K562 (cell line): ENCODE results near the gene SHISAL1. TPM values are rescaled to one million over a fixed set of nuclear protein-coding genes. Genes with fewer than 3 reads are reported as not detected.

Experiments
- ATAC-seq: fragments of 200-7000 bp; cut with Tn5 transposase; 3 replicates; pipeline ENCODE4 v1.9.1; 2020; ENCODE audit warnings: moderate library complexity
- BruUV-seq: library from RNA; stranded (reverse); fragments of 400-500 nt; replicated peaks from 2 replicates; lab custom pipeline; 2021; lab: Mats Ljungman, UMichigan
- CTCF ChIA-PET: fragments of 300-600 bp; formaldehyde crosslinking; extraction: SDS; loops from one replicate; lab custom pipeline; 2021; ENCODE audit warnings: low intra/inter-chr PET ratio; lab: Yijun Ruan, JAX
- POLR2A ChIA-PET: fragments of 300-600, 350-650 bp; sonication (Branson Sonifier 250); formaldehyde crosslinking; extraction: SDS; loops from one replicate; lab custom pipeline; 2021; ENCODE audit warnings: antibody characterized with exemption, inconsistent platforms; lab: Yijun Ruan, JAX
- DNase-seq, 4 experiments: peaks; one replicate each; pipeline versions ENCODE4 v3.0.0 to v3.0.0-alpha.2; 2011 to 2018; ENCODE audit warnings: low spot score in 3 of 4, mixed read lengths in 3 of 4; ENCODE audit errors: extremely low read depth in 1 of 4
- FAIRE-seq: peaks from 2 replicates; lab custom pipeline; 2011; peaks lifted over from hg19 to GRCh38; lab: Jason Lieb, UNC
- H2AFZ ChIP-seq: 2 replicates; pipeline ENCODE4 v1.6.0; 2011; ENCODE audit warnings: low read depth, low read length, control low read depth, inconsistent platforms
- H3K27ac ChIP-seq: fragments of 200-600 bp; 3 replicates; pipeline ENCODE4 v1.8.0; 2011; ENCODE audit warnings: low read depth, mild to moderate bottlenecking, control low read depth, inconsistent platforms, low read length, moderate library complexity, mixed read lengths; ENCODE audit errors: extremely low read depth
- H3K27me3 ChIP-seq, 2 experiments: fragments of 300-600 bp in 1 of 2; 2 replicates in 1 of 2; 3 replicates in 1 of 2; pipeline versions ENCODE4 v1.6.0 to v1.8.0; 2011; ENCODE audit warnings: inconsistent platforms in 2 of 2, low read length in 2 of 2, mild to moderate bottlenecking in 1 of 2, mixed read lengths in 1 of 2, moderate library complexity in 1 of 2; ENCODE audit not compliant: control insufficient read depth in 2 of 2, insufficient read depth in 2 of 2
- H3K36me3 ChIP-seq: fragments of 300-600 bp; 3 replicates; pipeline ENCODE4 v1.8.0; 2011; ENCODE audit warnings: mild to moderate bottlenecking, low read length, inconsistent platforms; ENCODE audit not compliant: control insufficient read depth, insufficient read depth
- H3K4me1 ChIP-seq, 2 experiments: fragments of 200-600 bp in 1 of 2; replicated peaks in 1 of 2; 2 replicates in 1 of 2; 3 replicates in 1 of 2; pipeline versions ENCODE4 v1.5.1 to v1.8.0; 2011; ENCODE audit warnings: inconsistent platforms in 2 of 2, low read length in 2 of 2, mild to moderate bottlenecking in 1 of 2, mixed read lengths in 1 of 2, moderate library complexity in 1 of 2; ENCODE audit not compliant: control insufficient read depth in 2 of 2, insufficient read depth in 2 of 2
- H3K4me2 ChIP-seq: 2 replicates; pipeline ENCODE4 v1.6.1; 2011; ENCODE audit warnings: low read length, control low read depth, inconsistent platforms, mixed read lengths; ENCODE audit not compliant: insufficient read depth
- H3K4me3 ChIP-seq: fragments of 200-600 bp; sonication (generic), shearing (Covaris generic); 2 replicates; pipeline ENCODE4 v1.5.1; 2016; ENCODE audit warnings: control low read depth, inconsistent platforms
- H3K79me2 ChIP-seq: fragments of 200-600 bp; 3 replicates; pipeline ENCODE4 v1.8.0; 2011; ENCODE audit warnings: low read length, inconsistent platforms; ENCODE audit not compliant: control insufficient read depth, insufficient read depth
- H3K9ac ChIP-seq, 2 experiments: 2 replicates each; pipeline versions ENCODE4 v1.6.0 to v1.6.1; 2011; ENCODE audit warnings: low read depth in 2 of 2, low read length in 2 of 2, control low read depth in 1 of 2, inconsistent platforms in 1 of 2, mild to moderate bottlenecking in 1 of 2, mixed read lengths in 1 of 2; ENCODE audit not compliant: insufficient read depth in 1 of 2
- H3K9me1 ChIP-seq: one replicate; pipeline ENCODE4 v1.6.0; 2011; ENCODE audit warnings: inconsistent platforms, mild to moderate bottlenecking, low read length, moderate library complexity; ENCODE audit not compliant: control insufficient read depth, insufficient read depth
- H3K9me3 ChIP-seq: replicated peaks from 2 replicates; pipeline ENCODE4 v1.5.1; 2011; ENCODE audit warnings: low read depth, low read length, inconsistent platforms; ENCODE audit not compliant: control insufficient read depth, insufficient read depth
- H4K20me1 ChIP-seq: replicated peaks from 2 replicates; pipeline ENCODE4 v1.6.1; 2011; ENCODE audit warnings: low read length, inconsistent platforms, mixed read lengths; ENCODE audit not compliant: control insufficient read depth, insufficient read depth
- COPS2 ChIP-seq: fragments of 450-650 bp; conservative IDR thresholded peaks from 2 replicates; pipeline ENCODE4 v1.6.1; 2016; ENCODE audit warnings: mild to moderate bottlenecking, moderate library complexity
- FOXO4 ChIP-seq: fragments of 450-650 bp; formaldehyde crosslinking; IDR thresholded peaks from 2 replicates; pipeline ENCODE4 v1.4.0; 2020; ENCODE audit warnings: mild to moderate bottlenecking, moderate library complexity
- MAFK ChIP-seq: IDR thresholded peaks from 2 replicates; pipeline ENCODE4 v1.6.1; 2011; ENCODE audit warnings: low read length, improper control_type of control experiment
- MYBL2 ChIP-seq, 2 experiments: fragments of 450-650 bp in 1 of 2; sonication (generic) in 1 of 2; formaldehyde crosslinking in 1 of 2; IDR thresholded peaks; 2 replicates each; pipeline versions ENCODE4 v1.6.1 to v1.8.1; 2017 to 2022; ENCODE audit warnings: borderline replicate concordance in 1 of 2, inconsistent platforms in 1 of 2, low read depth in 1 of 2, mild to moderate bottlenecking in 1 of 2, missing genetic modification reagents in 1 of 2, moderate library complexity in 1 of 2
- NCOA6 ChIP-seq: fragments of 450-650 bp; IDR thresholded peaks from 2 replicates; pipeline ENCODE4 v1.6.1; 2017; ENCODE audit warnings: mild to moderate bottlenecking
- NRF1 ChIP-seq, 2 experiments: fragments of 450-650 bp; IDR thresholded peaks in 1 of 2; conservative IDR thresholded peaks in 1 of 2; 2 replicates each; pipeline ENCODE4 v1.6.1; 2014; ENCODE audit warnings: mild to moderate bottlenecking in 2 of 2
- PHTF2 ChIP-seq: fragments of 250-450 bp; sonication (Bioruptor Pico); IDR thresholded peaks from 2 replicates; pipeline ENCODE4 v1.5.0; 2021; ENCODE audit warnings: mild to moderate bottlenecking
- PURB ChIP-seq: sonication (generic); formaldehyde crosslinking; IDR thresholded peaks from 2 replicates; pipeline ENCODE4 v1.9.0; 2021; ENCODE audit warnings: low read depth, mild to moderate bottlenecking, missing genetic modification reagents
- RCOR1 ChIP-seq, 2 experiments: IDR thresholded peaks; 2 replicates each; pipeline ENCODE4 v1.6.1; 2012; ENCODE audit warnings: low read depth in 2 of 2, low read length in 2 of 2, borderline replicate concordance in 1 of 2, improper control_type of control experiment in 1 of 2
- REST ChIP-seq, 2 experiments: fragments of 450-650 bp; formaldehyde crosslinking in 1 of 2; IDR thresholded peaks; 2 replicates each; pipeline versions ENCODE4 v1.4.0 to v1.6.1; 2014 to 2020; ENCODE audit warnings: mild to moderate bottlenecking in 2 of 2, borderline replicate concordance in 1 of 2, low read depth in 1 of 2
- RFX7 ChIP-seq: fragments of 250-450 bp; sonication (Bioruptor Pico); IDR thresholded peaks from 2 replicates; pipeline ENCODE4 v1.5.1; 2021; ENCODE audit warnings: mild to moderate bottlenecking
- SETDB1 ChIP-seq: IDR thresholded peaks from one replicate; pipeline ENCODE4 v1.6.1; 2012; ENCODE audit warnings: low read length, control low read depth, inconsistent platforms
- TBP ChIP-seq: optimal IDR thresholded peaks from 2 replicates; pipeline ENCODE3; 2011; ENCODE audit warnings: low read depth, low read length, improper control_type of control experiment
- YBX1 ChIP-seq: fragments of 450-650 bp; IDR thresholded peaks from 2 replicates; pipeline ENCODE4 v1.7.1; 2016; ENCODE audit warnings: mild to moderate bottlenecking
- WGBS: fragments of 100-300 bp; shearing (Covaris generic); methylation state at CpG from one replicate; pipeline ENCODE4 v1.1.6; 2016; ENCODE audit warnings: low coverage, mixed read lengths; ENCODE audit not compliant: insufficient coverage; ENCODE audit errors: missing lambda C conversion rate; 5-methylcytosine and 5-hydroxymethylcytosine counted together
- in situ Hi-C: fragments of 300-500 bp; cut with MboI; formaldehyde crosslinking; loops from 4 replicates; pipeline ENCODE4 v1.15.0; 2018; ENCODE audit warnings: inconsistent platforms, mixed read lengths
- intact Hi-C: fragments of 100-400 bp; cut with micrococcal nuclease; formaldehyde crosslinking; loops from 2 replicates; pipeline ENCODE4 v1.14.2; 2022
- polyA plus RNA-seq, 8 experiments: library from polyadenylated mRNA; depleted of rRNA in 4 of 8; stranded (reverse) in 5 of 8; unstranded in 3 of 8; fragments of >200 nt; fragmentation: Nextera tagmentation in 2 of 8; fragmentation: Illumina TruSeq in 1 of 8; extraction: Ambion mirVana in 2 of 8; extraction: Trizol in 1 of 8; gene quantifications; 2 replicates each; pipeline versions ENCODE4 v1.2.1 to v1.2.3, GENCODE V29; 2011 to 2014; ENCODE audit warnings: inconsistent platforms in 1 of 8, missing spikeins in 1 of 8
- total RNA-seq, 7 experiments: library from RNA; depleted of rRNA in 6 of 7; stranded (reverse); fragments of >200 nt in 6 of 7; fragmentation: Illumina TruSeq in 2 of 7; extraction: Trizol in 2 of 7; gene quantifications; 2 replicates each; pipeline versions ENCODE4 v1.2.1 to v1.2.3, GENCODE V29; 2011 to 2021; ENCODE audit warnings: low replicate concordance in 1 of 7

The SHISAL1 gene
- total and polyA plus RNA-seq, 9 of the 15 experiments (the other 6 are each of a cell fraction or from before 2014, with no cell fraction given): not detected

- whole genome bisulfite sequencing: 0% methylated on average over 4 of the region's 4 CpGs
- no peak overlapping the region for H3K4me2 ChIP-seq
- no TSS peak for BruUV-seq
- no peaks in the 10 kb centered on the region for H3K36me3 ChIP-seq
- no peak for DNase-seq
- ChIA-PET POLR2A (no interaction called here), CTCF (interaction anchor here (0.8 kb wide), 1 partner anchor 249 kb away, joined by 3 read pairs; no protein-coding TSS in a partner anchor)
- H3K9me3 ChIP-seq: no peaks in the 10 kb centered on the region
- intact Hi-C loops (no loop called here), in situ Hi-C loops (no loop called here)
- H3K27ac ChIP-seq: no peak overlapping the region
- no peak overlapping the region for H2AFZ ChIP-seq
- no peak overlapping the region for H3K9ac ChIP-seq
- no peaks in the 10 kb centered on the region for H3K4me1 ChIP-seq
- H3K27me3 ChIP-seq: 0 out of 5 replicates have a peak, but pooled peaks cover 0 to under 1% of the 10 kb centered on the region in 2 experiments
- no peak overlapping the region for H3K4me3 ChIP-seq
- no peaks in the 10 kb centered on the region for H3K79me2 ChIP-seq
- ATAC-seq: no peak
- no peak for FAIRE-seq
- H3K9me1 ChIP-seq: no peaks in the 10 kb centered on the region
- H4K20me1 ChIP-seq: no peaks in the 10 kb centered on the region
- TF ChIP-seq FOXO4 (CRISPR knock-in tag) (no peak), PURB (CRISPR knock-in tag) (no peak), TBP (no peak), NRF1 (conservative IDR thresholded peaks at IDR 0.05 in 1 of 2, IDR thresholded peaks at IDR 0.05 in 1 of 2) (no peak), REST (IDR thresholded peaks at IDR 0.05; ENCODE audit: borderline replicate concordance) (no peak), REST (CRISPR knock-in tag; IDR thresholded peaks at IDR 0.05; ENCODE audit: low read depth) (no peak), YBX1 (no peak), COPS2 (no peak), PHTF2 (CRISPR knock-in tag) (no peak), SETDB1 (no peak), MYBL2 (IDR thresholded peaks at IDR 0.05; ENCODE audit: low read depth) (no peak), MYBL2 (CRISPR knock-in tag; IDR thresholded peaks at IDR 0.05; ENCODE audit: borderline replicate concordance) (no peak), NCOA6 (no peak), RFX7 (CRISPR knock-in tag) (no peak), RCOR1 (IDR thresholded peaks at IDR 0.05; ENCODE audit: borderline replicate concordance in 1 of 2, low read depth in 2 of 2, low read length in 2 of 2) (no peak), MAFK (no peak)
These were observed 102.0 kb downstream of the SHISAL1 start for GRCh38 chr22:44210722-44211121.
